22Rv1 (cell line): ENCODE measurements around the gene DPP6.
"Not testable (repeated sequence)": the region's sequence is repeated elsewhere in the genome, so short reads cannot be mapped to it uniquely, and the experiment has no call there.

ENCODE experiments used
- H3K27ac ChIP-seq: fragments of 450-650 bp; 2 replicates; pipeline ENCODE4 v1.5.1; 2017
- ZFX ChIP-seq: fragments of 450-650 bp; IDR thresholded peaks from 2 replicates; pipeline ENCODE4 v1.6.1; 2017; ENCODE audit warnings: antibody characterized with exemption, borderline replicate concordance
- TF ChIP-seq, protein P1 (sequence below): fragments of 450-650 bp; IDR thresholded peaks from 2 replicates; pipeline ENCODE4 v1.5.1; 2017; ENCODE audit warnings: mild to moderate bottlenecking

Gene DPP6

DNA sequence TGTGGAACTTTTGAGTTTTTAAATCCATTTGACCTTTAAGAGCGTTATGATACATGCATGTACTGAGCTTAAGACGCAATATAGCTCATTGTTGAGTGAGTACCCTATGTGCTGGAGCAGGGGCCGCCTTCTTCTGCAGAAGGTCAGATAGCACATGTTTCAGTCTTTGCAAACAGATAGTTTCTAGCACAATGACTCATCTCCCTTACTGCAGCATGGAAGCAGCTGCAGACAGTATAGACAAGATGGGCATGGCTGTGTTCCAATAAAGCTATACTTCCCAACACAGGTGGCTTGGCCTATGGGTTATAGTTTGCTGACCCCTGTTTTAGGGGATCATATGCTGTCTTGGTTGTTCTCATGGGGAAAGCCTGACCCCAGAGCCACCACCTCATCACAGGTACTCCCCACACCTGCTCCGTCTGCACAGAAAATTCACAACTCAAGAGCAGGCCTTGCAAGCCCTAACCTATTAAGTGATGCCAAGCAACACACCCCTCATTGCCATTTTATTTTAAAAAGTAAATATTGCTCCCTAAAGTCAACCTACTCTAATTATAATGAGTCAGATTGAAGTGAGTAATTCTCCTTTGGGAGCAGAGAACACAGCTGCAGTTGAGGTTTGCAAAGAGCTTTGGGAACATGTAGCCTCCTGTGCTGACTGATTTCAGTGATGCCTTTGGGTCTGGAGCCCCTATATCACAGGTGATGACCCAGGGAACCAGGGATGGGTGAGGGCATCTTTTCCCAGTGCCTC lies 620.6 kb downstream of the DPP6 start:
- TF ChIP-seq, protein P1, sequence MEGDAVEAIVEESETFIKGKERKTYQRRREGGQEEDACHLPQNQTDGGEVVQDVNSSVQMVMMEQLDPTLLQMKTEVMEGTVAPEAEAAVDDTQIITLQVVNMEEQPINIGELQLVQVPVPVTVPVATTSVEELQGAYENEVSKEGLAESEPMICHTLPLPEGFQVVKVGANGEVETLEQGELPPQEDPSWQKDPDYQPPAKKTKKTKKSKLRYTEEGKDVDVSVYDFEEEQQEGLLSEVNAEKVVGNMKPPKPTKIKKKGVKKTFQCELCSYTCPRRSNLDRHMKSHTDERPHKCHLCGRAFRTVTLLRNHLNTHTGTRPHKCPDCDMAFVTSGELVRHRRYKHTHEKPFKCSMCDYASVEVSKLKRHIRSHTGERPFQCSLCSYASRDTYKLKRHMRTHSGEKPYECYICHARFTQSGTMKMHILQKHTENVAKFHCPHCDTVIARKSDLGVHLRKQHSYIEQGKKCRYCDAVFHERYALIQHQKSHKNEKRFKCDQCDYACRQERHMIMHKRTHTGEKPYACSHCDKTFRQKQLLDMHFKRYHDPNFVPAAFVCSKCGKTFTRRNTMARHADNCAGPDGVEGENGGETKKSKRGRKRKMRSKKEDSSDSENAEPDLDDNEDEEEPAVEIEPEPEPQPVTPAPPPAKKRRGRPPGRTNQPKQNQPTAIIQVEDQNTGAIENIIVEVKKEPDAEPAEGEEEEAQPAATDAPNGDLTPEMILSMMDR: no peak
- TF ChIP-seq ZFX: no peak
- no peak overlapping the region for H3K27ac ChIP-seq

DNA sequence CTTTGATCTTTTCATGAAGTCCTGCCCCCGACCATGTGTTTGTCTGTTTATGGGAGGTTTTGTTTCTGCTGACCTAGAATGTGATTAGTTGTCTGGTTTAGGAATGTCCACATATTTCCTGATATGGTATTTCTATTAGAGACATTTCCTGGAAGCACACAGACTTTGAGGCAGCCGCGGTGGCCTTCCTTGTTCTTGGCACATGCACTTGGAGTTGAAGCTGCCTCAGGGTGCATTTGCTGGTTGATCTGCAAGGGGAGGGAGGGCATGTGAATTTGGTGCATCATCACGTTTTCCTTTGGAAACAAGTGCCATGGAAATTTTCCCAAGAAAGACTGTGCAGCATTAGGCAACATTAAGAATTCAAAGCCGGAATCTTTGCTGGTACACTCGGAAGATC lies 622.0 kb downstream of the DPP6 start:
- no peak overlapping the region for H3K27ac ChIP-seq
- TF ChIP-seq, protein P1: no peak
- no peak for TF ChIP-seq ZFX

DNA sequence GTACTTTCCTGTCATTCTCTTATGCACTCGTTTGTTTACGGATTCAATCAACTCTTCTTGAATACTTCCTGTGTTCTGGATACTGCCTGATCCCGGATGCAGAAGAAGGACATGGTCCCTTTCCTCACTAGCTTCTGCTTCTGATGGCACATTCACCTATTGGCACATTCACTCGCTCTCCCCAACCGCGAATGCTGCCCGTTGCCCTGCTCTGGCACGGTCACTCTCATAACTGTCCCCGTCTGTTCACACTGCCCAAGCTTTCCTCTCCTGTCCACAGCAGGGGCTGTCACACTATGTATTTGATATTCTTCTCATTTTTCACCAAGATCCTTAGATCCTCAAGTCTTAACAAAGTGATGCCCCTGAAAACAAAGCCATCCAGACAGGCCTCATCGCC lies 623.4 kb downstream of the DPP6 start:
- no peak overlapping the region for H3K27ac ChIP-seq
- no peak for TF ChIP-seq ZFX
- TF ChIP-seq, protein P1: no peak

DNA sequence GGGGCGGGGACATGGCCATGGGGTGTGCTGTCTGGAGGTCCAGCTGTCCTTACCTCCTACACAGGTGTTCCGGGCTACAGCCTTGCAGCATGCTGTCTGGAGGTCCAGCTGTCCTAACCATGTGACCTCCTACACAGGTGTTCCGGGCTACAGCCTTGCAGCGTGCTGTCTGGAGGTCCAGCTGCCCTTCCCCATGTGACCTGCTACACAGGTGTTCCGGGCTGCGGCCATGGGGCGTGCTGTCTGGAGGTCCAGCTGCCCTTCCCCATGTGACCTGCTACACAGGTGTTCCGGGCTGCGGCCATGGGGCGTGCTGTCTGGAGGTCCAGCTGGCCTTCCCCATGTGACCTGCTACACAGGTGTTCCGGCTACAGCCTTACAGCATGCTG lies 623.8 kb downstream of the DPP6 start:
- H3K27ac ChIP-seq: not testable (repeated sequence)

DNA sequence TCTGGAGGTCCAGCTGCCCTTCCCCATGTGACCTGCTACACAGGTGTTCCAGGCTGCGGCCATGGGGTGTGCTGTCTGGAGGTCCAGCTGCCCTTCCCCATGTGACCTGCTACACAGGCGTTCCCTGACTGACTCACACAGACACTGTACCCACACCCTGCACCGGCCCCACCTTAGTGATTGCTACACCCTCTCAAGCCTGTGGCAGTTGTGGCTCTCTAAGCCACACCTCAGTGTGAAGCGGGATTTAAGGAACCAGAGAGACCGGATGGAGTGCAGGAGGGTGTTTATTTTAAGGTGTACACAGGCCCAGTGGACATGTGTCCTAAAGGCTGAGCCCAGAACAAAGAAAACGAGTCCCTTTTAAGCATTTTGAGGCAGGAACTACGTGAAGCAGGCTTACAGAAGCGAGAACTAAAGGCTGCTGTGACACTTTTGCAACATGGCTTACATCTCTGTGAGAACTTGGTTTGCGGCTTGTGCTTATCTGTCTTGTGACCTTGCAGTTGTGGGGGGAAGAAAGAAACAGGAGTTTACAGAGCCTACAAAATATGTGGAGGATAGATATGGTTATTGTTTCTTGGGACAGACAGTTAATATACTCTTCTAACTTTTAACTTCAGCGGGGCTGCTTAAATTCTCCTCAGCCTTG lies 624.4 kb downstream of the DPP6 start:
- TF ChIP-seq, protein P1: no peak
- TF ChIP-seq ZFX: no peak
- no peak overlapping the region for H3K27ac ChIP-seq

DNA sequence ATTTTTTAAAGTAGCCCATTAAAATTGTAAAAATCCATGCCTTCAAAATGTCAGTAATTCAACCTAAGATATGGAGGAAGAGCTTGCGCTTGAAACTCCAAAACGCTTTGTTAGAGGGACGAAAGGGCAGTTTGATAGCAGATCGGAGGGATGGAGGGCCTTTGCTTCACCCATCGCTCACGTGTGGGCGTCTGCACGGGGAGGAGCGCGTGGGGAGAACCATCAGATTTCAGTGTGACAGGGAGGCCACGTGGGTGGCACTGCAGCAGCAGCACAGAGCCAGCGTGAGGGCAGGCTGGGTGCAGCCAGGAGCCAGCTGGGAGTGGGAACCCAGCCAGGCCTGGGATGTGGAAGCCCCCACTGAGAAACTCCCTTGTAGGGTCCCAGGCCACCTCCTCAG lies 625.3 kb downstream of the DPP6 start:
- no peak overlapping the region for H3K27ac ChIP-seq
- TF ChIP-seq, protein P1: no peak
- TF ChIP-seq ZFX: no peak

DNA sequence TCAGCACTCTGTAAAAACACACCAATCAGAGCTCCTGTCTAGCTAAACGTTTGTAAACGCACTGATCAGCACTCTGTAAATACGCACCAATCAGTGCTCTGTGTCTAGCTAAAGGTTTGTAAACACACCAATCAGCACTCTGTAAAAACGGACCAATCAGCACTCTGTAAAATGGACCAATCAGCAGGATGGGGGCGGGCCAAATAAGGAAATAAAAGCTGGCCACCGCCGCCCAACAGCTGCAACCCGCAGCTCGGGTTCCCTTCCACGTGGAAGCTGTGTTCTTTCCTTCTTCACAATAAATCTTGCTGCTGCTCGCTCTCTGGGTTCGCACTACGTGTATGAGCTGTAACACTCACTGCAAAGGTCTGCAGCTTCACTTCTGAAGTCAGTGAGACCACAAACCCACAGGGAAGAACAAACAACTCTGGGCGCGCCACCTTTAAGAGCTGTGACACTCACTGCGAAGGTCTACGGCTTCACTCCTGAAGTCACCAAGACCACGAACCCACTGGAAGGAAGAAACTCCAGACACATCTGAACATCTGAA lies 625.9 kb downstream of the DPP6 start:
- not testable (repeated sequence) for H3K27ac ChIP-seq

DNA sequence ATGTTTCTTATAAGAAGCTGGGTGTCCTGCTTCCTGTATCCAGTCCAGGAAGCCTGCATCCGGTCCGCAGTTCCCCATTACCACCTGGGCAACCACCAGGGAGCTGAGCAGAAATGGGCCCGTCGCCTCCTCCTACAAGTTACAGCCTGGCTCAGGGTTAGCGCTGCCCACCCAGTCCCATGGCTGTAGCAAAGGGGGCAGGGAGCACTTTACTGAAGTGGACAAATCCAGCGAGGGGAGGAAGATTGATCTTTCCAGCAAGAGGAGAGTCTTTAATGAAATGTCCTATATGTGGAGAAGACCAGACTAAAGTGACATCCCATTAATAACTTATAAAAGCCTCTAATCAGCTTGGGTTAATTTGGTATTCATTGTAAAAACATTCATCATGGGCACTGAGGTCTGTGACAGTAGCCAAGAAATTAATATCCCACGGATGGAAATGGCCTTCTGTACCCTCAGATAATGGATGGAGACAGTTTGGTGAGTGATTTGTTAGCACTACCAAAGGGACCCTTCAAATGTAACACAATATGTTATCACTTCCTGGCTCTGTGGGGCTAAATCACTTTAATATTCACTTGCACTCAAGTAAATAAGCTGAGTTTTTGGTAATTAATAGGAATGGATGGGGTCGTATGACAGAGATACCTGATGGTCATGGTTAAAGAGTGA lies 627.3 kb downstream of the DPP6 start:
- no peak for TF ChIP-seq ZFX
- TF ChIP-seq, protein P1: no peak
- H3K27ac ChIP-seq: no peak overlapping the region
